ENCODE results near the gene ANP32E.
A peak's percentile ranks its signal among the peaks of the same experiment; 100 is the strongest.

DNA sequence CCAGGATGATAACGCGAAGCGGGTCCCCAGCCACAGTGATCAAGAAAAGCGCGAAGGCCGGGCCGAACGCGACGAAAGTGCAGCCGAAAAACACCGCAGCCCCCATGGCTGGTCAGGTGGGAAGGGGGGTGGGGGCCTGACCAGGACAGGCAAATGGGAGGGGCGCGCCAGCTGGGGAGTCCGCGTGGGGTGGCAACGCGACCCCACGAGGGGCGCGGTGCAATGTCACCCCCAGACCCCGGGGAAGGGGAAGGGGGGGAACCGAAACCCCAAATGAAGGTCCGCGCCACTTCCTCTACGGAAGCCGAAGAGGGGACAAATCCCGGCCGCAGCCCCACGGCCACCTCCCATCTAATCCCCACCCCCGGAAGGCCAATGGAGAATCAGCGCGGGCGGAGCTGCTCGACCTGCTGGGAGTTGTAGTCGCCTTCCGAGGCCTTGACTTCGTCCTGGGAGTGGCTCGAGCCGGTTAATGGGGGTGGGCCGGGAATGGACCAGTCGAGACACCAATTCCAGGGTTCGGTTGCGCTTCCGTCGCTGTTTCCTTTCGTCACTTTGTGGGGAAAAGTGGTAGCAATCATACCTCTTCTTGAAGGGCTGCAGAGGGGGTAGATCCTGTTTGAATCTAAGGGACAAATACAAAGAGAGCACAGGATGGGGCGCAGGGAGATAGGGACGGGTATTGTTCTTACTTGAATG lies 32.9 kb upstream of the ANP32E start, which contains the start of gene APH1A:
- TF ChIP-seq POLR2A (IDR thresholded peaks at IDR 0.05; ENCODE audit: low read depth, low read length) (no peak; the same call in 1 of the 2 replicates), SPI1 (IDR thresholded peaks at IDR 0.05; ENCODE audit: low read depth, low read length) (peak; percentile 80), POLR2AphosphoS5 (IDR thresholded peaks at IDR 0.05; ENCODE audit: low read depth, low read length) (peak; percentile 50; the same call in 1 of the 2 replicates), TAF1 (IDR thresholded peaks at IDR 0.05; ENCODE audit: low read depth, low read length) (no peak), POU2F2 (IDR thresholded peaks at IDR 0.05; ENCODE audit: low read depth, low read length) (no peak), PAX5 (IDR thresholded peaks at IDR 0.05; ENCODE audit: insufficient read depth, low read length, severe bottlenecking) (no peak)
